ENCODE data around the gene KLK7. TPM values are rescaled to one million over a fixed set of nuclear protein-coding genes. Genes with fewer than 3 reads are reported as not detected.

Gene KLK7
- total RNA-seq, 1 experiment from 2014 or later = 0.66 TPM

DNA sequence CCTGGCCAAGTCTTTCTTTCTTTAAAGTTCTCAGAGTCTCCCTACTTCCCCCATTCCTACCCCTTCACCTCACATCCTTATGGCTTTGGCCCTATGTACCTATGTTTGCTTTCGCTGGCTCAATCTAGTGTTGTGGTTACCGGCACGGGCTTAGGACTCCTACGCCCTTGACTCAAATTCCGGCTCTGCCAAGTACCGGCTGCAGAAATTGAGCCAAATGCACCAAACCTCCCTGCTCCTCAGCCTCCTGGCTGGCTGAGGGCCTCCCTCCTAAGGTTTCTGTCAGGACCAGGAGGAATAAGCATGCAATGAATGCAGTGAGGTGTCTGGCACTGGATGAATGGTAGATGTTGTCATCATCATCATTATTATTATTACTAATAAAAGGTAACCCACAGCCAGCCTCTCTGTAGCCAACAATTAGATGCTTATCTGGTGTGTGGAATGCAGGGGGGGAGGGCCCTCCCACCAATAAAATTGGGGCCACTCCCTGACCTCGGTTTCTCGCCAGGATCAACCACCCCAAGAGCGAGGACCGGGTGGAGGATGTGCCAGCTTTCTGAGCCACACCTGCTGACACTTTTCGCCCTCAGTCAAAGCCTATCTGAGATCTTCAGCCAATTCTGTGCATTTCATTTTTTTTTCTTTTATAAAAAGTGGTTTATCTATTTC is 51.6 kb downstream of the KLK7 start (continued):
- TF ChIP-seq HMGA2 (CRISPR knock-in tag; IDR thresholded peaks at IDR 0.05) (no peak), GABPB1 (CRISPR knock-in tag; IDR thresholded peaks at IDR 0.05) (no peak), NR2C2 (CRISPR knock-in tag; IDR thresholded peaks at IDR 0.05) (no peak), CREM (CRISPR knock-in tag; IDR thresholded peaks at IDR 0.05) (no peak), ESRRA (CRISPR knock-in tag; IDR thresholded peaks at IDR 0.05; ENCODE audit: borderline replicate concordance) (no peak), E2F1 (CRISPR knock-in tag; IDR thresholded peaks at IDR 0.05) (no peak), ATF1 (CRISPR knock-in tag; IDR thresholded peaks at IDR 0.05) (no peak)
- TF ChIP-seq, protein P1, sequence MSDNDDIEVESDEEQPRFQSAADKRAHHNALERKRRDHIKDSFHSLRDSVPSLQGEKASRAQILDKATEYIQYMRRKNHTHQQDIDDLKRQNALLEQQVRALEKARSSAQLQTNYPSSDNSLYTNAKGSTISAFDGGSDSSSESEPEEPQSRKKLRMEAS (CRISPR knock-in tag; IDR thresholded peaks at IDR 0.05) = no peak
- TF ChIP-seq, protein P2, sequence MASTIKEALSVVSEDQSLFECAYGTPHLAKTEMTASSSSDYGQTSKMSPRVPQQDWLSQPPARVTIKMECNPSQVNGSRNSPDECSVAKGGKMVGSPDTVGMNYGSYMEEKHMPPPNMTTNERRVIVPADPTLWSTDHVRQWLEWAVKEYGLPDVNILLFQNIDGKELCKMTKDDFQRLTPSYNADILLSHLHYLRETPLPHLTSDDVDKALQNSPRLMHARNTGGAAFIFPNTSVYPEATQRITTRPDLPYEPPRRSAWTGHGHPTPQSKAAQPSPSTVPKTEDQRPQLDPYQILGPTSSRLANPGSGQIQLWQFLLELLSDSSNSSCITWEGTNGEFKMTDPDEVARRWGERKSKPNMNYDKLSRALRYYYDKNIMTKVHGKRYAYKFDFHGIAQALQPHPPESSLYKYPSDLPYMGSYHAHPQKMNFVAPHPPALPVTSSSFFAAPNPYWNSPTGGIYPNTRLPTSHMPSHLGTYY (CRISPR knock-in tag; IDR thresholded peaks at IDR 0.05) = no peak
- TF ChIP-seq, protein P3, sequence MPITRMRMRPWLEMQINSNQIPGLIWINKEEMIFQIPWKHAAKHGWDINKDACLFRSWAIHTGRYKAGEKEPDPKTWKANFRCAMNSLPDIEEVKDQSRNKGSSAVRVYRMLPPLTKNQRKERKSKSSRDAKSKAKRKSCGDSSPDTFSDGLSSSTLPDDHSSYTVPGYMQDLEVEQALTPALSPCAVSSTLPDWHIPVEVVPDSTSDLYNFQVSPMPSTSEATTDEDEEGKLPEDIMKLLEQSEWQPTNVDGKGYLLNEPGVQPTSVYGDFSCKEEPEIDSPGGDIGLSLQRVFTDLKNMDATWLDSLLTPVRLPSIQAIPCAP (CRISPR knock-in tag; IDR thresholded peaks at IDR 0.05) = no peak

DNA sequence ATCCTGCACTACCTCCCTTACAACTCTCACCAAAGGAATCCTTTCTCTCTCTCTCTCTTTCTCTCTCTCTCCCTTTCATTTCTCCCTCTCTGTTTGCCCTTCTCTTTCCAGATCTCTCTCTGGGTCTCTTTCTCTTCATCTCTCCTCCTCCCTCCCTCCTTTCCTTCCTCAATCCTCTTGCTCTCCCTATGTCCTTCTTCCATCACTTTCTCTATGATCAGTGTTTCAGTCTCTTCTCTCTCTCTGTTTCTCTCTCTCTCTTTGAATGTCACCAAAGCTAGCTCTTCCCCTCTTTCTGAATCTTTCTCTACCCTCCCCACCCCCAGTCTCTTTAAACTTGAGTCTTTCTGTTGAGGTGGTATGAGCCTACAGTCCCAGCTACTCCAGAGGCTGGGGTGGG is 52.7 kb downstream of the KLK7 start:
- Mint-ChIP-seq H3K4me1 (peaks cover 6% of the 10 kb centered on the region), H3K27ac (no peak overlapping the region), H3K9me3 (no peaks in the 10 kb centered on the region), H3K4me3 (no peak overlapping the region), H3K36me3 (no peaks in the 10 kb centered on the region), H3K27me3 (ENCODE audit: low read depth) (peaks cover 32% of the 10 kb centered on the region)
- POLR2A ChIA-PET = no interaction called here
- CTCF ChIA-PET = interaction anchor here (0.7 to 8.1 kb wide), 5 partner anchors 19 to 437 kb away, joined by 3 to 93 read pairs (median 4); no protein-coding TSS in a partner anchor
- ATAC-seq = no peak
- no peak for DNase-seq (ENCODE audit: low spot score)
- TF ChIP-seq EMX1 (CRISPR knock-in tag; IDR thresholded peaks at IDR 0.05) = no peak
- no peak for TF ChIP-seq NFATC4 (CRISPR knock-in tag; IDR thresholded peaks at IDR 0.05)
- TF ChIP-seq, protein P2 (CRISPR knock-in tag; IDR thresholded peaks at IDR 0.05) = no peak
- TF ChIP-seq ZMAT4 (CRISPR knock-in tag; IDR thresholded peaks at IDR 0.05) = no peak
- TF ChIP-seq TEAD4 (CRISPR knock-in tag; IDR thresholded peaks at IDR 0.05) = no peak
- TF ChIP-seq NR3C1 (CRISPR knock-in tag; conservative IDR thresholded peaks at IDR 0.05; ENCODE audit: low read depth) = no peak
- TF ChIP-seq MXD4 (CRISPR knock-in tag; IDR thresholded peaks at IDR 0.05; ENCODE audit: borderline replicate concordance) = no peak
- no peak for TF ChIP-seq NFYB (CRISPR knock-in tag; conservative IDR thresholded peaks at IDR 0.05; ENCODE audit: low read depth)
- no peak for TF ChIP-seq STAT6 (CRISPR knock-in tag; conservative IDR thresholded peaks at IDR 0.05; ENCODE audit: low read depth)
- no peak for TF ChIP-seq IRF2 (CRISPR knock-in tag; IDR thresholded peaks at IDR 0.05; ENCODE audit: borderline replicate concordance, low read depth)
- TF ChIP-seq ZBTB43 (CRISPR knock-in tag; IDR thresholded peaks at IDR 0.05) = no peak
- TF ChIP-seq ZNF425 (CRISPR knock-in tag; conservative IDR thresholded peaks at IDR 0.05) = no peak

Measured in WTC11 (cell line).